ENCODE data around the gene LY6G5C. TPM values are rescaled to one million over a fixed set of nuclear protein-coding genes. Genes with fewer than 3 reads are reported as not detected.

LY6G5C gene
- total and polyA plus RNA-seq, 4 donors, result 2.8 to 5.0 (median 3.5) TPM

DNA sequence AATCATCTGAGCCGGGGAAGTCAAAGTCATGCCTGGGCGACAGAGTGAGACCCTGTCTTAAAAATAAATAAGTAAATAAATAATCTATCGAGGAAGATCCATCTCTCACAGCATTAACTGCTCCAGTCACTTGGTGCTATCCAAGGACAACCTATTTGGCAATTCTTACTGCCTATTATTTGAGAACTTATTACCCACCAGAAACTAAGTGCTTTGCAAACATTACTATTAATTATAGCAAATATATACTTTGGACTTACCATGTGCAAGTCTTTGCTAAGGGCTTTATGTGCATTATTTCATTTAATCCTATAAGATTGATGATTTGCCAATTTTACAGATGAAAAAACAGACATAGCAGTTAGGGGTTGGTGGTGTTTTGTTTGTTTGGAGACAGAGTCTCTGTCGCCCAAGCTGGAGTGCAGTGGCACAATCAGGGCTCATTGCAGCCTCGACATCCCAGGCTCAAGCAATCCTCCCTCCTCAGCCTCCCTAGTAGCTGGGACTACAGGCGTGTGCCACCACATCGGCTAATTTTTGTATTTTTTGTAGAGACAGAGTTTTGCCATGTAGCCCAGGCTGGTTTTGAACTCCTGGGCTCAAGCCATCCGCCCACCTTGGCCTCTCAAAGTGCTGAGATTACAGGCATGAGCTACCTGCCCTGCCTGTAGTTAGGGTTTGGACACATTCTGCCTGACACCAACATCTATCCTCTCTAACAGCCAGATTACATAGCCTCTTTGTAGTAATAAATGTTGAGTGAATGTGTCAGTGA, 26.1 kb downstream of the LY6G5C start:
- Histone ChIP-seq H3K4me3 (no peak overlapping the region), H3K4me1 (ENCODE audit: control insufficient read depth in 5 of 5, insufficient read depth in 5 of 5, low read length in 5 of 5) (peaks cover 4 to 37% (median 14%) of the 10 kb centered on the region in 5 donors)
- WGBS, 2 donors, result 94 to 95% methylated on average over 8 of the region's 8 CpGs

DNA sequence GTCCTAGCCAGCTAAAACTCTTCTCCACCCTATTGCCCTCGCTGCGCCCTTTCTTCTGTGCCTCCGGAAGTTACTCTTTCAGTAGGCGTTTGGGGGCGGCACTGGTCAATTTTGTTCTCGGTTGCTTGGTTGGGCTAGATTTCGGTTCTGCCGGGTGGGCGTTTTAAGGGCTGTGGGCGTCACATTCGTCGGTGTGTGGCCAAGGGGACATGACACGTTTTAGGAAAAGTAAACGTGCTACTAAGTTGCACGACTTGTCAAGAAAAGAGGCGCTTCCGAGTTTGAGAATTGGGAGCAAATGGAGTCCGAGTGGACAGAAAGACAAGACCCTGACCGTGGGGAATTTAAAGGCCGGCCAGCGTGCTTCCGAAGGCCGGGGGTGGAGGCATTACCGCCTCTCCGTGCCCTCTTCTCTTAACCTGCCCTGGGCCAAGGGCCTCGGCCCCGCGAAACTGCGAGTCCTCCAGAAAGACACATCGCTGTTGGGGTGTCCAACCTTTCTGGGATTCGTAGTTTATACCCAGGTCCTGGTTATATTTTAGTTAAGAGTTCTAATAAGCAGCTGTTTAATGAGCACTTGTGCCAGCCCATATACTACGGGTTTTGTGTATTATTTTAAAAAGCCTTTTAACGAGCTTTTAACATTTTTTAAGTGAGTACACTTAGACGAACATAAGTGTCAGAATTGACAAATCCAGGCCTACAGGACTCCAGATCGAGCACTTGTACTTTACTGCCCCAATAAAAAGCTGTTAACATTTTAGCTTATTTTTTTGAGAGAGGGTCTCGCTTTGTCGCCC, 27.7 kb downstream of the LY6G5C start:
- ATAC-seq (ENCODE audit: insufficient read depth, low FRiP score) (peak; percentile 87), DNase-seq (peak in 1 of 3 donors; percentile 95)
- Histone ChIP-seq H3K4me3 (peak overlapping the region; percentile 53), H3K9ac (ENCODE audit: insufficient read depth in 1 of 2, low read length in 2 of 2) (peak overlapping the region; percentile 72 to 96), H3K27me3 (ENCODE audit: control insufficient read depth in 3 of 3, insufficient read depth in 3 of 3, low read length in 2 of 3) (no peaks in the 10 kb centered on the region), H3K36me3 (ENCODE audit: control insufficient read depth in 4 of 4, insufficient read depth in 4 of 4, low read length in 4 of 4) (peaks cover 17 to 27% (median 22%) of the 10 kb centered on the region in 4 donors), H3K27ac (ENCODE audit: low read depth in 1 of 2, low read length in 1 of 2) (peak overlapping the region; percentile 93 to 98), H3K4me1 (ENCODE audit: control insufficient read depth in 5 of 5, insufficient read depth in 5 of 5, low read length in 5 of 5) (peaks cover 4 to 21% (median 7%) of the 10 kb centered on the region in 5 donors), H3K9me3 (ENCODE audit: control insufficient read depth in 4 of 4, insufficient read depth in 3 of 4, low read length in 3 of 4) (no peaks in the 10 kb centered on the region)
- TF ChIP-seq, protein P1, sequence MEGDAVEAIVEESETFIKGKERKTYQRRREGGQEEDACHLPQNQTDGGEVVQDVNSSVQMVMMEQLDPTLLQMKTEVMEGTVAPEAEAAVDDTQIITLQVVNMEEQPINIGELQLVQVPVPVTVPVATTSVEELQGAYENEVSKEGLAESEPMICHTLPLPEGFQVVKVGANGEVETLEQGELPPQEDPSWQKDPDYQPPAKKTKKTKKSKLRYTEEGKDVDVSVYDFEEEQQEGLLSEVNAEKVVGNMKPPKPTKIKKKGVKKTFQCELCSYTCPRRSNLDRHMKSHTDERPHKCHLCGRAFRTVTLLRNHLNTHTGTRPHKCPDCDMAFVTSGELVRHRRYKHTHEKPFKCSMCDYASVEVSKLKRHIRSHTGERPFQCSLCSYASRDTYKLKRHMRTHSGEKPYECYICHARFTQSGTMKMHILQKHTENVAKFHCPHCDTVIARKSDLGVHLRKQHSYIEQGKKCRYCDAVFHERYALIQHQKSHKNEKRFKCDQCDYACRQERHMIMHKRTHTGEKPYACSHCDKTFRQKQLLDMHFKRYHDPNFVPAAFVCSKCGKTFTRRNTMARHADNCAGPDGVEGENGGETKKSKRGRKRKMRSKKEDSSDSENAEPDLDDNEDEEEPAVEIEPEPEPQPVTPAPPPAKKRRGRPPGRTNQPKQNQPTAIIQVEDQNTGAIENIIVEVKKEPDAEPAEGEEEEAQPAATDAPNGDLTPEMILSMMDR (IDR thresholded peaks at IDR 0.05; ENCODE audit: control extremely low read depth, extremely low read depth), result no peak
- WGBS, 2 donors, result 7 to 8% methylated on average over 37 of the region's 37 CpGs

More for the DNA sequence above, 26.1 kb downstream of the LY6G5C start:
- TF ChIP-seq, protein P1 (IDR thresholded peaks at IDR 0.05; ENCODE audit: control extremely low read depth, extremely low read depth), result no peak
- H3K27me3 ChIP-seq (ENCODE audit: control insufficient read depth in 3 of 3, insufficient read depth in 3 of 3, low read length in 2 of 3), result no peaks in the 10 kb centered on the region
- ATAC-seq (ENCODE audit: insufficient read depth, low FRiP score) (no peak), DNase-seq (no peak)
- no peak overlapping the region for H3K27ac ChIP-seq (ENCODE audit: low read depth in 1 of 2, low read length in 1 of 2)
- H3K9ac ChIP-seq (ENCODE audit: insufficient read depth in 1 of 2, low read length in 2 of 2), result no peak overlapping the region
- H3K36me3 ChIP-seq (ENCODE audit: control insufficient read depth in 4 of 4, insufficient read depth in 4 of 4, low read length in 4 of 4), result peaks cover 3 to 18% (median 7%) of the 10 kb centered on the region in 4 donors
- no peaks in the 10 kb centered on the region for H3K9me3 ChIP-seq (ENCODE audit: control insufficient read depth in 4 of 4, insufficient read depth in 3 of 4, low read length in 3 of 4)

DNA sequence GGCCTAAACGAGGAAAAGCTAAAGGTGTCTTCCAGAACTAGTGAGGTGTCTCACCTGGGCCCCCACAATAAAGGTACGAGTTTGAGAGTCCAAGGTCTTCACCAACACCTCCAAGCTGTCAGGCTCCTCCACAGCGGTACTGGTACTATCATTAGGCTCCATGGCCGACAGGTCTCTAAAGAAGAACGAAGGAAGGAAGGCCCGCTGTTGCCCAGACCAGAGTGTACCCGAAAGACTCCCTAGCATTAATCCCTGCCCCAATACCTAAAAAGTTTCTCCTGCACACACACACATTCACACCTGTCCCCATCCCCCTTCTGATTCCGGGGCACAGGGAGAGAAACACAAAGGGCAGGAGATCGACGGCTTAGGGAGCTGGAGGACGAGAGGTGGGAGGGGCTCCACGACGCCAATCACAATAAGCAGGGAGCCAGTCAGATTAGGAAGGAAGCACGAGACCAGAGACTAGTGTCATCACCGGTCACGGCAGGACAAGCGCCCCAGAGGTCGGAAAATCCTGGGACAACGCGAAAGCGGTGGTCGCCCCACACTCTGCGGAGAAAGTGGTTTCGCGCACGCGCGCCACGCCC, 29.2 kb downstream of the LY6G5C start:
- Histone ChIP-seq H3K27ac (ENCODE audit: low read depth in 1 of 2, low read length in 1 of 2) (peak overlapping the region; percentile 93 to 98), H3K27me3 (ENCODE audit: control insufficient read depth in 3 of 3, insufficient read depth in 3 of 3, low read length in 2 of 3) (no peaks in the 10 kb centered on the region), H3K4me1 (ENCODE audit: control insufficient read depth in 5 of 5, insufficient read depth in 5 of 5, low read length in 5 of 5) (peaks cover 4 to 20% (median 7%) of the 10 kb centered on the region in 5 donors), H3K9me3 (ENCODE audit: control insufficient read depth in 4 of 4, insufficient read depth in 3 of 4, low read length in 3 of 4) (no peaks in the 10 kb centered on the region), H3K9ac (ENCODE audit: insufficient read depth in 1 of 2, low read length in 2 of 2) (peak overlapping the region; percentile 58 to 87), H3K36me3 (ENCODE audit: control insufficient read depth in 4 of 4, insufficient read depth in 4 of 4, low read length in 4 of 4) (peaks cover 20 to 31% (median 27%) of the 10 kb centered on the region in 4 donors), H3K4me3 (peak overlapping the region; percentile 74)
- 4% methylated on average over 29 of the region's 29 CpGs for WGBS, 2 donors
- TF ChIP-seq, protein P1 (IDR thresholded peaks at IDR 0.05; ENCODE audit: control extremely low read depth, extremely low read depth), result no peak
- ATAC-seq (ENCODE audit: insufficient read depth, low FRiP score) (peak; percentile 43), DNase-seq (peak in 1 of 3 donors; percentile 80)
